Fibroblast of skin of right biceps (primary cell): ENCODE data around the gene PSD.

Experiments
- DNase-seq: peaks from one replicate; pipeline ENCODE4 v3.0.0-alpha.2; 2013

Gene PSD

DNA sequence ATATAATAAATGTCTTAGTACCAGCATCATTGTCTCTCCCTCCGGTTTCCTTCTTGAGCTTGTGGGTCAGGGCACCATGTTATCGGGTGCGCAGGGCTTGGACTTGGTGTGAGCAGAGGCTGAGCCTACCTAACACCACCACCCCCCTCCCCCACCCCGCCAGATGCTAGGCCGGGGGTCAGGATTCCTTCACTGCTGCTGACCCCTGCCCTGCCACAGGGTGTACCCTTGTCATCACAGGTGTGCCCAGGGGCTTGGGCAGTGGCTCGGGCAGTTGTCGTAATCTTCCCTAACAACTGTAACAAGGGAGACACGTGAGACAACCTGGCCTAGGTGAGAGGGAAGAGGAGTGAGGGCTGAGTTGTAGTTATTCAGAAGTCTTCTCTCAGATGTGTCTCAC, 35.7 kb downstream of the PSD start:
- DNase-seq, result no peak

DNA sequence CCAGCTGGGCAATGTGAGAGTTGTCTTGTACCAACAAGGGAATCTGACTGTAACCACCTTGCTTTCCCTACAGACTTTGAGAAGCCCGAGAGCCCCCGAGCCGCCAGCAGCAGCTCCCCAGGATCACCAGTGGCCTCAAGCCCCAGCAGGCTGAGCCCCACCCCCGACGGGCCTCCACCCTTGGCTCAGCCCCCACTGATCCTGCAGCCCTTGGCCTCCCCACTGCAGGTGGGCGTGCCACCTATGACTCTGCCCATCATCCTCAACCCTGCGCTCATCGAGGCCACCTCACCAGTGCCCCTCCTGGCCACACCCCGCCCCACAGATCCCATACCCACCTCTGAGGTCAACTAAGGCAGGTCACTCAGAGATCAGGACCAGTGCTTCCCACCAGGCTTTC, 36.6 kb downstream of the PSD start:
- DNase-seq, result no peak

DNA sequence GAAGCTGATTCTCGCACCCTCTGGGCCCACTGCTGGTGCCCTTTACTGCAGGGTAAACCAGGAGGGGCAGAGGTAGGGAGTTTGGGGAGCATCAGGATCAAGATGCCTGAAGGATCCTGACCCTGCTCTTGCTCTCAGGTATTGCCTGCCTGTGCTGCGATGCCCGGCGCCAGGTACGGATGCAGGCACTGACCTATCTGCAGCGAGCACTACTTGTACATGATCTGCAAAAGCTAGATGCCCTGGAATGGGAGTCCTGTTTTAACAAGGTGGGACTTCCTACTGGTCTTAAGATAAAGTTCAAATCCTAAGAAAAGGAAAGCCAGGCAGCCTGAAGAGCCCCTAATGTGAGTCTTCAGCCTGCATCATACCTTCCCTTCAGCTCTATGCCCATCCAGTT, 39.2 kb downstream of the PSD start:
- DNase-seq, result no peak

DNA sequence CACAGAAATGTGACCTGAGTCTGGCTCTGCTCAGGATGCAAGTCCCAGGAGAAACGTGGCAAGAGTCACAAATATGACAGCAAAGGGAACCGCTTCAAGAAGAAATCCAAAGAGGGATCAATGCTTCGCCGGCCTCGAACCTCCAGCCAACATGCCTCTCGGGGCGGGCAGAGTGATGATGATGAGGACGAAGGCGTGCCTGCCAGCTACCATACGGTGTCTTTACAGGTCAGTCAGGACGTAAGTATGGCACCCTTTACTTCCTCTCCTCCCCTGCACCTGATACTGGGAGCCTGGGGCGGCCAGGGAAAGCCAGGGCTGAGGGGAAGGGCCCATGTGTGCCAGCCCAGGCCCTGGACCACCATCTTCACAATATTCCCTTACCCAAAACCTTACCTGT, 41.7 kb downstream of the PSD start:
- no peak for DNase-seq

DNA sequence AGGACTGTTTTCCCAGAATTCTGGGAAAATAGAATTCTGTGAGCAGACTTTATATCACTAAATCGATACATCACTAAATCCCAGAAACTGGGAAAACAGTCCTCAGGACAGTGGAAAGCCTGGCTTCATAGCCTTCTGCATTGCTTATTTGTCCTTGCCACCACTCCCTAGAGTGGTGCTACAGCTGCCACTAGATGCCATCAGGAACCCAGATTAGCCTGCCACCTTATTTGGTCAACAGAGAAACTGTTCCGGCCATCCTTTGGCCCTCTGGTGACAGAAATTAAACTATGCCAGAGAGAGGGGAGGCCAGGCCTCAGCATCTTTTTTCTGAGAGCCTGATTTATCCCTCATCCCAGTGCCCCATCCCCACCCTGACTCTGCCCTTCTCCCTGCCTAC, 42.7 kb downstream of the PSD start:
- DNase-seq, result no peak

DNA sequence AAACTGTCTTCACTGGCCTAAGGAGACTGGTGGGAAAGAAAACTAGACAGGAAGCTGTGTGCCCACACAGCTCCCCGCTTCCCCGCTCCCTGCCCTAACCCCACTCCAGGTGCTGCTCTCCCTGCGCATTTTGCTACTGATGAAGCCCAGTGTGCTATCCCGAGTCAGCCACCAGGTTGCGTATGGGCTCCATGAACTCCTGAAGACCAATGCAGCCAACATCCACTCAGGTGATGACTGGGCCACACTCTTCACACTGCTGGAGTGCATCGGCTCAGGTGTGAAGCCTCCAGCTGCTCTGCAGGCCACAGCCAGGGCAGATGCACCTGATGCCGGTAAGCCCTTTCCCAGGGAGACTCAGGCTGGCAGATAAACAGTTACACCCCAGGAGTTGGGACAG, 43.3 kb downstream of the PSD start:
- DNase-seq, result no peak

DNA sequence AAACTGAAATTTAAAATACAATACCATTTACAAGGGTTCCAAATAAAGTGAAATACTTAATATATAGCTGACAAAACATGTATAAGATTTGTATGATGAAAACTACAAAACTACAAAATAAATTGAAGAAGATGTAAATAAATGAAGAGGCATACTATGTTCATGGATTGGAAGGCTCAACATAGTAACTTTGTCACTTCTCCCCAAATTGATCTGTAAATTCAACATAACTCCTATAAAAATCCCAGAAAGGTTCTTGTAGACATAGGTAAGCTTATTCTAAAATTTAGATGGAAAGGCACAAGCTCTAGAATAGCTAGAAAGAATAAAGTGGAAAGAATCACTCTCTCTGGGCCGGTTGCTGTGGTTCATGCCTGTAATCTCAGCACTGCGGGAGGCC, 47.3 kb downstream of the PSD start:
- no peak for DNase-seq

DNA sequence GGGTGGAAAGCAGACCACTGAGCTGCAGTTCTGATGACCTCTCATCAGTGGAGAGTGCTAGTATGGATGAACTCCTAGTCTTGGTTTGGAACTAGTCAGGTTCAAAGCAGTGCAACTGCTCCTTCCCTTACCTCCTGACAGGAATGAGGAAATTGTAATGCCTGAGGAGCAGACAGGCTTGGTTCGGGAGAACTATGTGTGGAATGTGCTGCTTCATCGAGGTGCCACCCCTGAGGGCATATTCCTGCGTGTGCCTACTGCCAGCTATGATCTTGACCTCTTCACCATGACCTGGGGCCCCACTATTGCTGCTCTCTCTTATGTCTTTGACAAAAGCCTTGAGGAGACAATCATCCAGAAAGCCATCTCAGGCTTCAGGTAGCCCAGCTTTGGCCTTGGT, 50.5 kb downstream of the PSD start:
- DNase-seq, result no peak

DNA sequence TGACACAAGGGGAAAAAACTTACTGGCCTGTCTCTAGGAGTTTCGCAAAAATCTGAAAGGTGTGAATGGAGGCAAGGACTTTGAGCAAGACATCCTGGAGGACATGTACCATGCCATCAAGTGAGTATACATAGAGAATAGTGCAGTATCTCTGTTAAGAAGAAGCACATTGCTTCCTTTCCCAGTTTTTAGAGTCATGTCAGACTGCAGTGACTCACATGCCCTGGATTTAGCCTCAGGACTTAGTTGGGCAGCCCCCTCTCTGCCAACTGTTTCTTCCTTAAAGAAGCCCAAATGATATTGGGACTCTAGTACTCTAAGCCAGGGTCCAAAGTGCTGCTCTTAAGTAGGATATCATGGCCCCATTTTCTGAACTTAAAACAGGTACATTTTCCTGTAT, 51.1 kb downstream of the PSD start:
- DNase-seq, result no peak

DNA sequence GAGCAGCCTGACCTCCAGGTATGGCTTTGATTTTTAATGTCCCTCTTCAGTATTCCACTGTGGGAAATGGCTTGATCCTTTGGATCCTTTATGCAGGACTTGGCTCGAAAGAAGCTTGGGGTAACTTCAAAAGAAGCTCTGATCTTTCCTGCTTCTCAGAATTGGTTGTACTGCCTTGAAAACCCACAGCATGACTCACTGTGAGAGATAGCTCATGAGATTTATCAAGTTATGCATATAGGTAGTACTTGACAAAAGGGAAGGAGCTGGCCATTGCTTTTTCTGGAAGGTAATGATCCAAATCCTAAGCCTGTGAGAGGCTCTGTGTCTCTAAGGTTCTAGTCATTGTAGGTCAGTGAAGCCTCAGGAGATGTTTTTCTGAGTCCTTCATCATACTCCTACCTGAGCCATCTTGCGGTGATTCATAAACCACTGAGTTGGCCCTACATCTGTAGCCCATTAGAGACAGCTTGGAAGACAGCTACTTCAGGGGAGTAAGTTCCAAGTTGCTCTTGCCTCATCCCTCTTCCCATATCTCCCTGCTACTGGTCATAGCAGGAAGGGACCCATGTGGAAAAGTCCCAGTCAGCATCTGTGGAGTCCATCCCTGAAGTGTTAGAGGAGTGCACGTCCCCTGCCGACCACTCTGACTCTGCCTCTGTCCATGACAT, 59.7 kb downstream of the PSD start:
- DNase-seq, result peak; percentile 35

DNA sequence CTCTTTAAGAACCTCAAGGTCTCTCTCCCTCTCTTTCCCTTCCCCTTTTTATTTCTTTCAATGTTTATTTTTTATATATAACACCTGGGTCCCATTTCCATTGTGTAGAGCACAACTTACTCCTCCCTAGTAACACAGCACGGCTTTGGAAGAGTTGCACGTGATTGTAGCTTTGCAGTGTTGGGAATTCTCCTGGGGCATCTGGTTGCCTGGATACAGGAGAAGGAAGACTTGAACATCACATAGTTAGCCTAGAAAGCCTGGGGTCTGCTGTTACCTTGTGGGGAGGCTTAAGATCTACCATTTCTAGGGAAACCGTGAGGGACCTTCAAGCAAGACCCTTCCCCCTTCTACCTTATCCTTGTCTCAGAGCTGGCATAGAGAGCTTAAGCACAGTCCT, 64.1 kb downstream of the PSD start:
- DNase-seq, result no peak
